A673 (cell line): ENCODE results near the gene OTUD5. TPM values are rescaled to one million over a fixed set of nuclear protein-coding genes. Genes with fewer than 3 reads are reported as not detected.

Experiments used
- BruUV-seq: library from RNA; stranded (reverse); fragments of 400-500 nt; replicated peaks from 2 replicates; lab custom pipeline; 2021; lab: Mats Ljungman, UMichigan
- CTCF ChIA-PET: fragments of 300-600 bp; sonication (Branson Sonifier 250); formaldehyde crosslinking; loops from one replicate; lab custom pipeline; 2022; ENCODE audit warnings: antibody characterized with exemption; lab: Charles Lee
- POLR2A ChIA-PET: fragments of 300-600 bp; sonication (Branson Sonifier 250); formaldehyde crosslinking; loops from one replicate; lab custom pipeline; 2022; ENCODE audit warnings: antibody characterized with exemption; ENCODE audit not compliant: low non-redundant PET; lab: Charles Lee
- DNase-seq: peaks from one replicate; pipeline ENCODE4 v3.0.0-alpha.2; 2015; ENCODE audit warnings: low spot score
- H3K27ac ChIP-seq: fragments of 200-600 bp; sonication (generic); 2 replicates; pipeline ENCODE4 v1.5.1; 2016; ENCODE audit warnings: mixed run types, low read depth, mild to moderate bottlenecking, mixed read lengths, antibody characterized with exemption, low read length; ENCODE audit not compliant: poor library complexity, severe bottlenecking
- H3K27me3 ChIP-seq: fragments of 200-600 bp; sonication (generic); replicated peaks from 2 replicates; pipeline ENCODE4 v1.6.1; 2017; ENCODE audit warnings: mixed run types, low read depth, mild to moderate bottlenecking, mixed read lengths, antibody characterized with exemption, low read length; ENCODE audit not compliant: insufficient read depth, poor library complexity
- H3K36me3 ChIP-seq: fragments of 200-600 bp; sonication (generic); 2 replicates; pipeline ENCODE4 v1.6.1; 2016; ENCODE audit warnings: mixed run types, mild to moderate bottlenecking, mixed read lengths, antibody characterized with exemption, low read length; ENCODE audit not compliant: insufficient read depth, poor library complexity, severe bottlenecking
- H3K4me1 ChIP-seq: fragments of 200-600 bp; sonication (generic); 2 replicates; pipeline ENCODE4 v1.6.1; 2017; ENCODE audit warnings: mixed run types, mild to moderate bottlenecking, mixed read lengths, antibody characterized with exemption, low read length; ENCODE audit not compliant: insufficient read depth, poor library complexity, severe bottlenecking
- H3K4me3 ChIP-seq: fragments of 200-600 bp; sonication (generic); 2 replicates; pipeline ENCODE4 v1.5.1; 2016; ENCODE audit warnings: low read depth, mixed run types, mild to moderate bottlenecking, mixed read lengths, low read length; ENCODE audit not compliant: poor library complexity, severe bottlenecking
- H3K9me3 ChIP-seq: fragments of 200-600 bp; sonication (generic); 2 replicates; pipeline ENCODE4 v1.6.1; 2016; ENCODE audit warnings: mixed run types, low read depth, mild to moderate bottlenecking, mixed read lengths, antibody characterized with exemption, low read length; ENCODE audit not compliant: poor library complexity, severe bottlenecking
- EZH2 ChIP-seq: fragments of 200-600 bp; sonication (generic); IDR thresholded peaks from 2 replicates; pipeline ENCODE4 v1.6.1; 2017; ENCODE audit warnings: borderline replicate concordance, low read depth, mild to moderate bottlenecking, mixed read lengths, antibody characterized with exemption, low read length; ENCODE audit not compliant: poor library complexity, severe bottlenecking
- intact Hi-C: fragments of 100-400 bp; cut with micrococcal nuclease; formaldehyde crosslinking; loops from one replicate; pipeline ENCODE4 v1.10.0; 2022; ENCODE audit not compliant: unreplicated experiment
- total RNA-seq: library from RNA; stranded (reverse); gene quantifications from 2 replicates; pipeline ENCODE4 v1.2.3, GENCODE V29; 2021
- TF ChIP-seq, protein P1 (sequence below): fragments of 300-800, 200-600 bp; sonication (generic); conservative IDR thresholded peaks from 2 replicates; pipeline ENCODE4 v1.5.1; 2017; ENCODE audit warnings: low read depth, mild to moderate bottlenecking, antibody characterized with exemption, low read length, moderate library complexity, mixed read lengths

The OTUD5 gene
- total RNA-seq, 1 experiment from 2014 or later, result 67.5 TPM

DNA sequence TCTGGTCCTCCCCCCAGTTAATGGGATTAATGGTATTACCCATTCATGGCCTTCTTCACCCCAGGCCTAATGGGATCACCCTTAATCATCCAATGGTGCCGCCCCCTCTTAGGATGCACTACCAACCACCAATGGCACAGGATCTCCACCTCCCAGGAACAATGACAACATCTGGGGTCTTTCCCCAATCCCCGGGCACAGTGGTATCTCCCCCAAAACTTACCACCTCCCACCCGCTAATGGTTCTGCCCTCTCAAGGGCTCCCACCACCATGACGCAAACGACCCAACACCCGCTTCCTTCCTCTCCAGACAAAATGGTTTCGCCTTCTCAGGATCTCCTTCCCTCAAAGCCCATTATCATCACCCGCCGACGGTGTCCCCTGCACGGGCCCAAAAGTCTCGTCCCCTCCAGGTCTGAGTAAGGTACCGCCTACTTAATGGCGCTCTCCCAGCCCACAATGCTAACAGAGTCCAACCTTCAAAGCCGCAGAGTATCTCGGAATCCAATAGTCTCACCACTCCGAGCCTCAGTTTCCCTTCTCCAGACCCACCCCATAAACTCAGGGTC is 44.2 kb upstream of the OTUD5 start:
- peak overlapping the region; percentile 66 for H3K4me3 ChIP-seq
- peaks cover 14% of the 10 kb centered on the region for H3K36me3 ChIP-seq
- H3K27ac ChIP-seq, result peak overlapping the region; percentile 98
- no peak for TF ChIP-seq EZH2
- TF ChIP-seq, protein P1, sequence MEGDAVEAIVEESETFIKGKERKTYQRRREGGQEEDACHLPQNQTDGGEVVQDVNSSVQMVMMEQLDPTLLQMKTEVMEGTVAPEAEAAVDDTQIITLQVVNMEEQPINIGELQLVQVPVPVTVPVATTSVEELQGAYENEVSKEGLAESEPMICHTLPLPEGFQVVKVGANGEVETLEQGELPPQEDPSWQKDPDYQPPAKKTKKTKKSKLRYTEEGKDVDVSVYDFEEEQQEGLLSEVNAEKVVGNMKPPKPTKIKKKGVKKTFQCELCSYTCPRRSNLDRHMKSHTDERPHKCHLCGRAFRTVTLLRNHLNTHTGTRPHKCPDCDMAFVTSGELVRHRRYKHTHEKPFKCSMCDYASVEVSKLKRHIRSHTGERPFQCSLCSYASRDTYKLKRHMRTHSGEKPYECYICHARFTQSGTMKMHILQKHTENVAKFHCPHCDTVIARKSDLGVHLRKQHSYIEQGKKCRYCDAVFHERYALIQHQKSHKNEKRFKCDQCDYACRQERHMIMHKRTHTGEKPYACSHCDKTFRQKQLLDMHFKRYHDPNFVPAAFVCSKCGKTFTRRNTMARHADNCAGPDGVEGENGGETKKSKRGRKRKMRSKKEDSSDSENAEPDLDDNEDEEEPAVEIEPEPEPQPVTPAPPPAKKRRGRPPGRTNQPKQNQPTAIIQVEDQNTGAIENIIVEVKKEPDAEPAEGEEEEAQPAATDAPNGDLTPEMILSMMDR, result no peak
- intact Hi-C loops, result no loop called here
- POLR2A ChIA-PET, result no interaction called here
- no peaks in the 10 kb centered on the region for H3K4me1 ChIP-seq
- BruUV-seq, result TSS peak; percentile 50
- no peaks in the 10 kb centered on the region for H3K9me3 ChIP-seq
- H3K27me3 ChIP-seq, result no peaks in the 10 kb centered on the region
- DNase-seq, result peak; percentile 62
- CTCF ChIA-PET, result no interaction called here

GRCh38 chrX:49000636-49001035 is 43.2 kb upstream of the OTUD5 start:
- TF ChIP-seq EZH2, result no peak
- TF ChIP-seq, protein P1, result no peak
- POLR2A ChIA-PET, result no interaction called here

GRCh38 chrX:48999030-48999429 is 41.6 kb upstream of the OTUD5 start:
- no peaks in the 10 kb centered on the region for H3K9me3 ChIP-seq
- no peaks in the 10 kb centered on the region for H3K4me1 ChIP-seq
- DNase-seq, result no peak
- ChIA-PET POLR2A (no interaction called here), CTCF (no interaction called here)
- intact Hi-C loops, result no loop called here
- H3K27me3 ChIP-seq, result no peaks in the 10 kb centered on the region
- H3K4me3 ChIP-seq, result no peak overlapping the region
- no TSS peak for BruUV-seq
- peaks cover 17% of the 10 kb centered on the region for H3K36me3 ChIP-seq
- TF ChIP-seq EZH2, result no peak
- TF ChIP-seq, protein P1, result no peak
- no peak overlapping the region for H3K27ac ChIP-seq

More at GRCh38 chrX:49000636-49001035, 43.2 kb upstream of the OTUD5 start:
- H3K27ac ChIP-seq, result no peak overlapping the region
- H3K9me3 ChIP-seq, result no peaks in the 10 kb centered on the region
- DNase-seq, result no peak
- H3K27me3 ChIP-seq, result no peaks in the 10 kb centered on the region
- peaks cover 17% of the 10 kb centered on the region for H3K36me3 ChIP-seq
- H3K4me1 ChIP-seq, result no peaks in the 10 kb centered on the region
- peak overlapping the region; percentile 66 for H3K4me3 ChIP-seq
- intact Hi-C loops, result no loop called here
- BruUV-seq, result no TSS peak
- CTCF ChIA-PET, result no interaction called here
